OCI-LY7 (cell line): Measurements from ENCODE around the gene GCKR. TPM values are rescaled to one million over a fixed set of nuclear protein-coding genes. Genes with fewer than 3 reads are reported as not detected.

Source experiments
- BruUV-seq: library from RNA; stranded (reverse); fragments of 400-500 nt; replicated peaks from 2 replicates; lab custom pipeline; 2021; lab: Mats Ljungman, UMichigan
- CTCF ChIA-PET: fragments of 300-600 bp; sonication (Branson Sonifier 250); formaldehyde crosslinking; loops from one replicate; lab custom pipeline; 2022; ENCODE audit warnings: antibody characterized with exemption; ENCODE audit not compliant: unreplicated experiment; lab: Charles Lee
- POLR2A ChIA-PET: fragments of 300-600 bp; sonication (Branson Sonifier 250); formaldehyde crosslinking; loops from one replicate; lab custom pipeline; 2022; ENCODE audit warnings: antibody characterized with exemption; lab: Charles Lee
- DNase-seq: peaks from one replicate; pipeline ENCODE4 v3.0.0-alpha.2; 2015; ENCODE audit warnings: low spot score
- H2AFZ ChIP-seq: fragments of 200-600 bp; sonication (generic), shearing (Covaris generic); 2 replicates; pipeline ENCODE4 v1.6.1; 2014; ENCODE audit warnings: mild to moderate bottlenecking, antibody characterized with exemption, low read length, moderate library complexity
- H3K27ac ChIP-seq: fragments of 200-600 bp; sonication (generic); 2 replicates; pipeline ENCODE4 v1.5.1; 2014; ENCODE audit warnings: mixed run types, low read depth, mild to moderate bottlenecking, moderate library complexity, low read length, inconsistent platforms; ENCODE audit not compliant: poor library complexity, severe bottlenecking
- H3K36me3 ChIP-seq: fragments of 200-600 bp; sonication (generic); 2 replicates; pipeline ENCODE4 v1.6.1; 2014; ENCODE audit warnings: mild to moderate bottlenecking, antibody characterized with exemption, low read length, moderate library complexity, mixed read lengths; ENCODE audit not compliant: insufficient read depth
- H3K4me1 ChIP-seq: fragments of 200-600 bp; sonication (generic); 2 replicates; pipeline ENCODE4 v1.5.1; 2014; ENCODE audit warnings: mild to moderate bottlenecking, low read length; ENCODE audit not compliant: insufficient read depth, poor library complexity, severe bottlenecking
- H3K4me2 ChIP-seq: fragments of 200-600 bp; sonication (generic); 2 replicates; pipeline ENCODE4 v1.6.1; 2014; ENCODE audit warnings: mild to moderate bottlenecking, low read length
- H3K4me3 ChIP-seq: fragments of 200-600 bp; sonication (generic); 2 replicates; pipeline ENCODE4 v1.5.1; 2014; ENCODE audit warnings: mild to moderate bottlenecking, low read depth, low read length; ENCODE audit not compliant: poor library complexity, severe bottlenecking
- H3K79me2 ChIP-seq: fragments of 200-600 bp; sonication (generic); 2 replicates; pipeline ENCODE4 v1.6.1; 2016; ENCODE audit warnings: low read depth, mild to moderate bottlenecking, low read length, moderate library complexity, mixed read lengths; ENCODE audit not compliant: insufficient read depth
- H3K9me2 ChIP-seq: fragments of 200-600 bp; sonication (generic); 2 replicates; pipeline ENCODE4 v1.6.1; 2016; ENCODE audit warnings: mild to moderate bottlenecking, low read length, mixed read lengths; ENCODE audit not compliant: insufficient read depth
- H3K9me3 ChIP-seq: fragments of 200-600 bp; sonication (generic); 2 replicates; pipeline ENCODE4 v1.6.1; 2014; ENCODE audit warnings: mild to moderate bottlenecking, mixed run types, low read length, mixed read lengths
- H4K20me1 ChIP-seq: fragments of 200-600 bp; sonication (generic); 2 replicates; pipeline ENCODE4 v1.6.1; 2014; ENCODE audit warnings: mild to moderate bottlenecking, antibody characterized with exemption, low read length, moderate library complexity, mixed read lengths; ENCODE audit not compliant: insufficient read depth
- CTCF ChIP-seq: fragments of 200-600 bp; sonication (generic); conservative IDR thresholded peaks from 2 replicates; pipeline ENCODE4 v1.5.1; 2014; ENCODE audit warnings: mild to moderate bottlenecking, antibody characterized with exemption, low read length, moderate library complexity, mixed read lengths
- EZH2phosphoT487 ChIP-seq: fragments of 200-600 bp; sonication (generic); IDR thresholded peaks from 2 replicates; pipeline ENCODE4 v1.6.1; 2018; ENCODE audit warnings: low read depth, borderline replicate concordance, mild to moderate bottlenecking, mixed run types, antibody characterized with exemption, low read length, moderate library complexity, mixed read lengths
- intact Hi-C: fragments of 100-400 bp; cut with micrococcal nuclease; formaldehyde crosslinking; loops from one replicate; pipeline ENCODE4 v1.10.0; 2022; ENCODE audit not compliant: unreplicated experiment
- total RNA-seq, 2 experiments: library from RNA; depleted of rRNA in 1 of 2; stranded (reverse); fragments of >200 nt in 1 of 2; shearing (Covaris generic) in 1 of 2; gene quantifications; 2 replicates each; pipeline ENCODE4 v1.2.3, GENCODE V29; 2014 to 2022

The GCKR gene
- total RNA-seq, 2 experiments from 2014 or later, result not detected

DNA sequence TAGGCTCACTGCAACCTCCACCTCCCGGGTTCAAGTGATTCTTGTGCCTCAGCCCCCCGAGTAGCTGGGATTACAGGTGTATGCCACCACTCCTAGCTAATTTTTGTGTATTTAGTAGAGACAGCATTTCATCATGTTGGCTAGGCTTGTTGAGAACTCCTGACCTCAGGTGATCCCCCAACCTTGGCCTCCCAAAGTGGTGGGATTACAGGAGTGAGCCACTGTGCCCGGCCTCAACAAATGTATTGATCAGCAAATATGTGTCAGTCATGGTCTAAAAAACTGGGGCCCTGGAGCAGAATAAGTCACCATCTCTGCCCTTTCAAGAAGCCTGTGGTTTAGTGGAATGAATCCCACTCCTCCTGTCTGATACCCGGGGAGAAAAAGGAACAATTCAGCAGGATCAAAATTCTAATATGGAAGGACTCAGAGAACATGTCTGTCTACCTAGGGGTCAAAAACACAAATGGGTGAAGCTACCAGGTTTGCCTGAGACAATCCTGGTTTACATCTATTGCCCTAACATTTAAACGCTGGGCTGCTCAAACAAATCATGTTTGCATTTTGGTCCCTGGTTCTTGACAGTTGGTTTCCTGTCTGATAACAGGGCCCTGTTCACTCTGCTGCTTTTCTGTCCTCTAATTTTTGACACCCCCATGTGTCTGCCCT is 21.6 kb downstream of the GCKR start:
- intact Hi-C loops, result no loop called here
- DNase-seq, result no peak
- H3K4me2 ChIP-seq, result no peak overlapping the region
- no peaks in the 10 kb centered on the region for H3K36me3 ChIP-seq
- no peak overlapping the region for H3K4me3 ChIP-seq
- H3K79me2 ChIP-seq, result no peaks in the 10 kb centered on the region
- H3K4me1 ChIP-seq, result no peaks in the 10 kb centered on the region
- H3K9me2 ChIP-seq, result no peaks in the 10 kb centered on the region
- TF ChIP-seq EZH2phosphoT487, result no peak
- TF ChIP-seq CTCF, result no peak
- CTCF ChIA-PET, result no interaction called here
- H3K27ac ChIP-seq, result no peak overlapping the region
- BruUV-seq, result no TSS peak
- no peak overlapping the region for H2AFZ ChIP-seq
- no peaks in the 10 kb centered on the region for H4K20me1 ChIP-seq
- POLR2A ChIA-PET, result interaction anchor here (0.6 to 0.9 kb wide), 2 partner anchors 12 to 1872 kb away, joined by 3 read pairs; no protein-coding TSS in a partner anchor
- H3K9me3 ChIP-seq, result no peaks in the 10 kb centered on the region

- Histone ChIP-seq H3K9me2 (no peaks in the 10 kb centered on the region), H3K36me3 (no peaks in the 10 kb centered on the region), H2AFZ (no peak overlapping the region), H3K79me2 (no peaks in the 10 kb centered on the region), H3K4me3 (no peak overlapping the region), H3K9me3 (no peaks in the 10 kb centered on the region), H4K20me1 (no peaks in the 10 kb centered on the region), H3K4me1 (no peaks in the 10 kb centered on the region), H3K4me2 (no peak overlapping the region), H3K27ac (no peak overlapping the region)
- intact Hi-C loops, result no loop called here
- ChIA-PET POLR2A (interaction anchor here (0.6 to 0.9 kb wide), 2 partner anchors 12 to 1872 kb away, joined by 3 read pairs; no protein-coding TSS in a partner anchor), CTCF (no interaction called here)
- TF ChIP-seq EZH2phosphoT487 (no peak), CTCF (no peak)
- DNase-seq, result no peak
- no TSS peak for BruUV-seq
Observed at GRCh38 chr2:27518782-27519113, 22.1 kb downstream of the GCKR start.

DNA sequence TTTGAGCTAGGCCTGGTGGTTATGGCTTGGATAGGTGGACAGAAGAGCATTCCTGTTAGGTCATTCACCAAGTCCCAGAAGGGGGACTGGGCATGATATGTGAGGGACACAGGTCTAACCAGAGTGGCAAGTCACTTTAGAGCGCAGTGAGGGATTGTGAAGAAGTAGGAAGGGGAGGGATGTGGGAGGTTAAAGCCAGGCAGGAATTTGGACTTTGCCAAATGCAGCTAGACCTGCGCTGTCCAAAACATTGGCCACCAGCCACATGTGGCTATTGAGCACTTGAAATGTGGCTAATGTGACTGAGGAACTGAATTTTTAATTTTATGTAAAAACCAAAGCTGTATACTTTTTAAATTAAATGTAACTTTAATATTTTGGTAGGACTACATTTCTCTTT is 23.7 kb downstream of the GCKR start:
- Histone ChIP-seq H3K9me3 (no peaks in the 10 kb centered on the region), H4K20me1 (no peaks in the 10 kb centered on the region), H3K9me2 (no peaks in the 10 kb centered on the region), H3K36me3 (no peaks in the 10 kb centered on the region), H3K4me2 (no peak overlapping the region), H3K27ac (no peak overlapping the region), H3K4me3 (no peak overlapping the region), H3K4me1 (no peaks in the 10 kb centered on the region), H2AFZ (no peak overlapping the region), H3K79me2 (no peaks in the 10 kb centered on the region)
- intact Hi-C loops, result no loop called here
- no peak for TF ChIP-seq CTCF
- no TSS peak for BruUV-seq
- no peak for DNase-seq
- CTCF ChIA-PET, result no interaction called here
- POLR2A ChIA-PET, result interaction anchor here (0.6 kb wide), 1 partner anchor 38 kb away, joined by 3 read pairs; no protein-coding TSS in a partner anchor
